GM03348 (cell line): ENCODE measurements around the gene PHKA1.
"Not testable (repeated sequence)": the region's sequence is repeated elsewhere in the genome, so short reads cannot be mapped to it uniquely, and the experiment has no call there.

Experiments used
- DNase-seq: peaks from one replicate; pipeline ENCODE4 v3.0.0; 2012; ENCODE audit warnings: low spot score

The PHKA1 gene

GRCh38 chrX:72572248-72573157 is 141.6 kb downstream of the PHKA1 start, which contains the start of gene HDAC8:
Gene HDAC8 (minus strand): TSS chrX:72572843. CDS start chrX:72572761, 82 bp downstream.
- DNase-seq = peak; percentile 69

GRCh38 chrX:72569786-72570185 is 144.3 kb downstream of the PHKA1 start:
- DNase-seq = peak; percentile 4

- DNase-seq = no peak
Observed at GRCh38 chrX:72568406-72569092, 145.6 kb downstream of the PHKA1 start.

GRCh38 chrX:72566448-72566847 is 147.7 kb downstream of the PHKA1 start:
- no peak for DNase-seq

GRCh38 chrX:72559655-72560054 is 154.5 kb downstream of the PHKA1 start:
- not testable (repeated sequence) for DNase-seq

- DNase-seq = no peak
Observed at GRCh38 chrX:72554448-72555140, 159.5 kb downstream of the PHKA1 start.

GRCh38 chrX:72552443-72552842 is 161.7 kb downstream of the PHKA1 start:
- not testable (repeated sequence) for DNase-seq

GRCh38 chrX:72545990-72546389 is 168.1 kb downstream of the PHKA1 start:
- DNase-seq = no peak

- peak; percentile 27 for DNase-seq
Observed at GRCh38 chrX:72540318-72540717, 173.8 kb downstream of the PHKA1 start.

- DNase-seq = no peak
Observed at GRCh38 chrX:72539822-72540221, 174.3 kb downstream of the PHKA1 start.

GRCh38 chrX:72536542-72536941 is 177.6 kb downstream of the PHKA1 start:
- no peak for DNase-seq

GRCh38 chrX:72532366-72532765 is 181.7 kb downstream of the PHKA1 start:
- DNase-seq = no peak
